ENCODE data around the gene FABP1.

Gene FABP1

DNA sequence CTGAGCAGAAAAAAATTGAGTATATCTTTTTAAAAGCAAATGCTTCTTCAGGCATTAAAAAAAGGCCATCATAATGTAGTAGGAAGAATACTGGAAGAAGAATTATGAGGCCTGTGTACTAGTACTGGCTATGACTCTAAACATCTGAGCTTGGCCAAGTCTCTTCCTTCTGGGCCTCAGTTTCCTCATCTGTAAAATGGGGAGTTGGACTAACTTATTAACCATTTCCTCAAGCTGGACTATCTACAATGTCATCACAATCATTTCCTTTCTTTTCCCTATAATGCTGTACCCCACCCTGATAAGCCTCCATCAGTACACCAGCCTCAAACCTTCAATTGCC is 29.3 kb downstream of the FABP1 start:
- TF ChIP-seq, protein P1, sequence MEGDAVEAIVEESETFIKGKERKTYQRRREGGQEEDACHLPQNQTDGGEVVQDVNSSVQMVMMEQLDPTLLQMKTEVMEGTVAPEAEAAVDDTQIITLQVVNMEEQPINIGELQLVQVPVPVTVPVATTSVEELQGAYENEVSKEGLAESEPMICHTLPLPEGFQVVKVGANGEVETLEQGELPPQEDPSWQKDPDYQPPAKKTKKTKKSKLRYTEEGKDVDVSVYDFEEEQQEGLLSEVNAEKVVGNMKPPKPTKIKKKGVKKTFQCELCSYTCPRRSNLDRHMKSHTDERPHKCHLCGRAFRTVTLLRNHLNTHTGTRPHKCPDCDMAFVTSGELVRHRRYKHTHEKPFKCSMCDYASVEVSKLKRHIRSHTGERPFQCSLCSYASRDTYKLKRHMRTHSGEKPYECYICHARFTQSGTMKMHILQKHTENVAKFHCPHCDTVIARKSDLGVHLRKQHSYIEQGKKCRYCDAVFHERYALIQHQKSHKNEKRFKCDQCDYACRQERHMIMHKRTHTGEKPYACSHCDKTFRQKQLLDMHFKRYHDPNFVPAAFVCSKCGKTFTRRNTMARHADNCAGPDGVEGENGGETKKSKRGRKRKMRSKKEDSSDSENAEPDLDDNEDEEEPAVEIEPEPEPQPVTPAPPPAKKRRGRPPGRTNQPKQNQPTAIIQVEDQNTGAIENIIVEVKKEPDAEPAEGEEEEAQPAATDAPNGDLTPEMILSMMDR (conservative IDR thresholded peaks at IDR 0.05; ENCODE audit: low read depth, low read length): no peak
- DNase-seq (ENCODE audit: low read depth): no peak
- no peak overlapping the region for H3K4me3 ChIP-seq (ENCODE audit: low read depth, low read length)

DNA sequence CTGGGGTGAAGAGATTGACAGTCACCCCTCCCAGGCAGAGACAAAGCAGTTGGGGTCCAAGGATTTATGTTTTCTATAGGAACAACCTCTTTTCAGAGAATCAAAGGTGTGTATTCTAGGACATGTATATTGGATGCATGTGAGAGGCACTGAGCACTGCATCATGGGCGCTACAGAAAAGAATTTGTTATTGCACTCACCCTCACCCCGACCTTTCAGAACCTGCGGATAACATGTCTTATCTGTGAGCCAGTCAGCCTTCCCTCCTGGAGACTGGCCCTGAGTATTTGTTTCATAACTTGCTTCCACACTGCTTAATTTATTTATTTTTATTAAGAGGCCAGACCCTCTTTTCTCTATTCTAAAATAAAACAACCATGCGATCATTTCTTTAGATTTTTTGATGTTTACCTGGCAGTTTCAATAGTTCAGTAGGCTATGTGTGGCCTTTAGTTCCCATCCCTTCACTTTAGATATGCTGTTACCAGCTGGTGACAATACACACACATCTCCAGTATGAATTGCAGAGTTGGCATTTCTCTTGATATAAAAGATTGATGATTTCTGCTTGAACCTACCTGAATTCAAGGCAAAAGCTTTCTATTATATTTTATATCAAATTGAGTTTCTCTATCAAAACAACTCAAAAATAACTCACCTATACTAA is 29.8 kb downstream of the FABP1 start:
- no peak overlapping the region for H3K4me3 ChIP-seq (ENCODE audit: low read depth, low read length)
- no peak for DNase-seq (ENCODE audit: low read depth)
- TF ChIP-seq, protein P1 (conservative IDR thresholded peaks at IDR 0.05; ENCODE audit: low read depth, low read length): no peak

DNA sequence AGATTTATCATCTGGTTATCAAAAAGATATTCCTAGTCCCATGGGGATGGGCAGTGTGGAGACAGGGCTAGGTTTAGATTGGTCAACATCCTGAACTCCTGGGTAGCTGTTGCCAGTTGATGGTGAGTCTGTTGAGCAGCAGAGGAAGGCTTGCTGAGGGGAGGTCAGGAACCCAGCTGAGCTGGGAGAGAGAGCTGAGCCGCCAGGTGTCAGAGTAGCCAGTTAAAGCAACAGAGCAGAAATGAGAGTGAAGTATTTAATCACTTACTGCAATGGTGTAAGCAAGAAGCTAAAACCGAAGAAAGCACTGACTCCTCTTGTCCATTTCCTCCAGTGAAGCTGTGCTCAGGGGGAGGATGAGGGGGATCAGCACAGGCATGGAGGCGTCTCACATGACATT is 30.7 kb downstream of the FABP1 start:
- TF ChIP-seq, protein P1 (conservative IDR thresholded peaks at IDR 0.05; ENCODE audit: low read depth, low read length): no peak
- DNase-seq (ENCODE audit: low read depth): peak; percentile 3
- H3K4me3 ChIP-seq (ENCODE audit: low read depth, low read length): no peak overlapping the region

DNA sequence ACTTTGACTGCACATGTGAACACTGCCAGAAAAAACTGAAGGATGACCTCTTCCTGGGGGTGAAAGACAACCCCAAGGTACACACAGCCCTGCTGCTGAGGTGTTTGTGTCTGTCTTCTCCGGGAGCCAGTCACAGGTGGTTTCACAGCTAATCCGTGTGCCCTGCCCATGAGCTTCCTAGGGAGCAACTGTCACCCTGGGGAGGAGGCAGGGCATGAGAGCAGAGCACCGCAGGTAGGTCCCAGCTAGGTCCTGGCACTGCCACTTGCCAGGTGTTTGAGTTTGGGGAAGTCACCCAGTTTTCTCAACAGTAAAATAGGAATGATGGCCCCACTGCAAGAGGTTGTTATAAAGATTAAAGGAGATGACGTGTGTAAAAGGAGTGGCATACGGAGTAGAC is 31.2 kb downstream of the FABP1 start:
- no peak overlapping the region for H3K4me3 ChIP-seq (ENCODE audit: low read depth, low read length)
- no peak for DNase-seq (ENCODE audit: low read depth)
- TF ChIP-seq, protein P1 (conservative IDR thresholded peaks at IDR 0.05; ENCODE audit: low read depth, low read length): no peak

DNA sequence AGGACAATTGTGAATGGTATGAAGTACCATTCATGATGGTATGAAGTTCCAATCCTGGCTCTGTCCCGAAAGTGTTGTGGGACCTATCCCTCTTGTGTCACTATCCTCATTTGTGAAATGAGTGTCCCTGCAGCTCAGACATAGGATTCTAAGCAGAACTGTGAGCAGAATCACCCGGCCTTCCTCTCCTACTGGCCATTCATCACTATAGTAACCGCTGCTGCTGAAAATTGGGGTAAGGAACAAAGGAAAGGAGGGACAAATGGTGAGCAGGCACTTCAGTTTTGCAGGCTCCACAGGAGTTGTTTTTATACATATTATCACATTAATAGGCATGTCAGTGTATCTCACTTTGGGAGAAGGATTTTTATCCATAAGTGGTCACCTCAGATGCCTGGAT is 32.8 kb downstream of the FABP1 start:
- H3K4me3 ChIP-seq (ENCODE audit: low read depth, low read length): no peak overlapping the region
- DNase-seq (ENCODE audit: low read depth): no peak
- TF ChIP-seq, protein P1 (conservative IDR thresholded peaks at IDR 0.05; ENCODE audit: low read depth, low read length): no peak

DNA sequence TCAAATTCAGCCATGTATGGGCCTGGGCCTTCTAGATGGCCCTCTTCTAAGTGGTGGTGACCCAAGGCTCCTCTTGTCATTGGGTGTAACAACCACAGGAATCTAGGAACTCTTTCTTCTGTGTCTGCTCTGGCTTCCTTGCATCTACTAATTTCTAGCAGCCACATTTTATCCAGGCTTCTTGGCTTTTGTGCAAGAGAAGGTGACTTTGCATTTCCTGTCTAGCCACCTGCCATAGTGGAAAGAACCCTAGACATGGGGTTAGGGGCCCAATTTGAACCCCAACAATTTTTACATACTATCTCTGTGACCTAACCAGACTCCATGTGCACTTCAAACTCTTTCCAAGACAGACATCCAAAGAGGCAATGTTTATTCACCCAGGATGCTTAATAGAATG is 35.1 kb downstream of the FABP1 start:
- TF ChIP-seq, protein P1 (conservative IDR thresholded peaks at IDR 0.05; ENCODE audit: low read depth, low read length): no peak
- no peak for DNase-seq (ENCODE audit: low read depth)
- H3K4me3 ChIP-seq (ENCODE audit: low read depth, low read length): no peak overlapping the region

DNA sequence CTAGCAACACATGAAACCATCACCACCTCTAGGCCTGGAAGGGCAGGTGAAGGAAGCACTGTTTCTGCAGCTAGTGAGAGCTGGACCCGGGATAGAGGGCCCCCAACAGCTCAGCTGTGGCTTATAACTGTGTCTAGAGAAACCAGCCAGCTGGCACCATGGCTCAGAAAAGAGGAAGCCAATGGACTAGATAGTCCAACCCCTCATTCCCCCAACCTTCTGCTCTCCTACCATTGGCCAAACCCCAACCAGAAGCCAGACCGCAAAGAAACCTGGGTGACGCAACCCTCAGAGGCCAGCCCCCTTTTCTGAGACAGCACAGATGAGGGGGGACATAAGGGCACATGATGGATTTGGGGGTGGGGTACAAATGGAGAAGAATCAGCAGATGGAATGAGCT is 35.9 kb downstream of the FABP1 start:
- no peak for DNase-seq (ENCODE audit: low read depth)
- TF ChIP-seq, protein P1 (conservative IDR thresholded peaks at IDR 0.05; ENCODE audit: low read depth, low read length): no peak

More for the DNA sequence above, 35.9 kb downstream of the FABP1 start:
- H3K4me3 ChIP-seq (ENCODE audit: low read depth, low read length): no peak overlapping the region
